Measurements from ENCODE around the gene FAM47E. TPM values are rescaled to one million over a fixed set of nuclear protein-coding genes. Genes with fewer than 3 reads are reported as not detected.

FAM47E gene
- total and polyA plus RNA-seq, 9 of the 15 experiments (the other 6 are each of a cell fraction or from before 2014, with no cell fraction given): 3.7 to 15.6 (median 6.4) TPM

GRCh38 chr4:76213415-76214176 is 37.9 kb upstream of the FAM47E start, which contains the start of gene SCARB2 (continued):
- TF ChIP-seq MYNN (IDR thresholded peaks at IDR 0.05) (no peak), MYNN (CRISPR knock-in tag; IDR thresholded peaks at IDR 0.05) (no peak), RBBP5 (IDR thresholded peaks at IDR 0.05; ENCODE audit: borderline replicate concordance, insufficient read depth, low read length, poor library complexity, severe bottlenecking) (peak; percentile 95), PML (IDR thresholded peaks at IDR 0.05; ENCODE audit: low read length) (peak; percentile 24; the same call in 1 of the 2 replicates), IRF2 (CRISPR knock-in tag; IDR thresholded peaks at IDR 0.05) (peak; percentile 93), CTCFL (IDR thresholded peaks at IDR 0.05; ENCODE audit: borderline replicate concordance, insufficient read depth, low read depth, low read length, poor library complexity, severe bottlenecking) (no peak), EZH2 (IDR thresholded peaks at IDR 0.05; ENCODE audit: borderline replicate concordance, low read depth, low read length) (no peak), KDM5B (IDR thresholded peaks at IDR 0.05; ENCODE audit: insufficient replicate concordance, low read depth, low read length) (peak; percentile 70), ZNF512 (tag; IDR thresholded peaks at IDR 0.05) (no peak), ZFX (CRISPR knock-in tag; IDR thresholded peaks at IDR 0.05) (peak; percentile 95), TOE1 (IDR thresholded peaks at IDR 0.05; ENCODE audit: borderline replicate concordance) (no peak), TOE1 (CRISPR knock-in tag; IDR thresholded peaks at IDR 0.05; ENCODE audit: borderline replicate concordance, low read depth) (no peak), ETS2 (tag; IDR thresholded peaks at IDR 0.05; ENCODE audit: borderline replicate concordance, poor library complexity, severe bottlenecking) (no peak), ZBTB8A (IDR thresholded peaks at IDR 0.05; ENCODE audit: partially characterized antibody) (no peak), SAFB2 (IDR thresholded peaks at IDR 0.05; ENCODE audit: borderline replicate concordance, low read depth, low read length, severe bottlenecking) (no peak)
- TF ChIP-seq, protein P1, sequence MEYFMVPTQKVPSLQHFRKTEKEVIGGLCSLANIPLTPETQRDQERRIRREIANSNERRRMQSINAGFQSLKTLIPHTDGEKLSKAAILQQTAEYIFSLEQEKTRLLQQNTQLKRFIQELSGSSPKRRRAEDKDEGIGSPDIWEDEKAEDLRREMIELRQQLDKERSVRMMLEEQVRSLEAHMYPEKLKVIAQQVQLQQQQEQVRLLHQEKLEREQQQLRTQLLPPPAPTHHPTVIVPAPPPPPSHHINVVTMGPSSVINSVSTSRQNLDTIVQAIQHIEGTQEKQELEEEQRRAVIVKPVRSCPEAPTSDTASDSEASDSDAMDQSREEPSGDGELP (CRISPR knock-in tag; IDR thresholded peaks at IDR 0.05; ENCODE audit: borderline replicate concordance): no peak; the same call in 1 of the 2 replicates
- TF ChIP-seq, protein P2, sequence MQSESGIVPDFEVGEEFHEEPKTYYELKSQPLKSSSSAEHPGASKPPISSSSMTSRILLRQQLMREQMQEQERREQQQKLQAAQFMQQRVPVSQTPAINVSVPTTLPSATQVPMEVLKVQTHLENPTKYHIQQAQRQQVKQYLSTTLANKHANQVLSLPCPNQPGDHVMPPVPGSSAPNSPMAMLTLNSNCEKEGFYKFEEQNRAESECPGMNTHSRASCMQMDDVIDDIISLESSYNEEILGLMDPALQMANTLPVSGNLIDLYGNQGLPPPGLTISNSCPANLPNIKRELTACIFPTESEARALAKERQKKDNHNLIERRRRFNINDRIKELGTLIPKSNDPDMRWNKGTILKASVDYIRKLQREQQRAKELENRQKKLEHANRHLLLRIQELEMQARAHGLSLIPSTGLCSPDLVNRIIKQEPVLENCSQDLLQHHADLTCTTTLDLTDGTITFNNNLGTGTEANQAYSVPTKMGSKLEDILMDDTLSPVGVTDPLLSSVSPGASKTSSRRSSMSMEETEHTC (IDR thresholded peaks at IDR 0.05): no peak; the same call in 1 of the 2 replicates
- TF ChIP-seq, protein P3, sequence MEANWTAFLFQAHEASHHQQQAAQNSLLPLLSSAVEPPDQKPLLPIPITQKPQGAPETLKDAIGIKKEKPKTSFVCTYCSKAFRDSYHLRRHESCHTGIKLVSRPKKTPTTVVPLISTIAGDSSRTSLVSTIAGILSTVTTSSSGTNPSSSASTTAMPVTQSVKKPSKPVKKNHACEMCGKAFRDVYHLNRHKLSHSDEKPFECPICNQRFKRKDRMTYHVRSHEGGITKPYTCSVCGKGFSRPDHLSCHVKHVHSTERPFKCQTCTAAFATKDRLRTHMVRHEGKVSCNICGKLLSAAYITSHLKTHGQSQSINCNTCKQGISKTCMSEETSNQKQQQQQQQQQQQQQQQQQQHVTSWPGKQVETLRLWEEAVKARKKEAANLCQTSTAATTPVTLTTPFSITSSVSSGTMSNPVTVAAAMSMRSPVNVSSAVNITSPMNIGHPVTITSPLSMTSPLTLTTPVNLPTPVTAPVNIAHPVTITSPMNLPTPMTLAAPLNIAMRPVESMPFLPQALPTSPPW (CRISPR knock-in tag; IDR thresholded peaks at IDR 0.05): peak; percentile 88
